Mammary epithelial cell (primary cell): ENCODE measurements around the gene PERCC1.

Experiments
- CTCF ChIP-seq, 2 donors: IDR thresholded peaks in 1 of 2; conservative IDR thresholded peaks in 1 of 2; 2 replicates each; pipeline ENCODE4 v1.5.1; 2011 to 2012; ENCODE audit warnings: inconsistent platforms in 2 of 2, low read length in 2 of 2, mild to moderate bottlenecking in 2 of 2, control low read depth in 1 of 2, low read depth in 1 of 2; ENCODE audit not compliant: insufficient read depth in 1 of 2; ENCODE audit errors: extremely low read depth in 1 of 2
- EZH2 ChIP-seq: IDR thresholded peaks from 2 replicates; pipeline ENCODE4 v1.6.1; 2012; ENCODE audit warnings: low read length, inconsistent platforms, borderline replicate concordance

DNA sequence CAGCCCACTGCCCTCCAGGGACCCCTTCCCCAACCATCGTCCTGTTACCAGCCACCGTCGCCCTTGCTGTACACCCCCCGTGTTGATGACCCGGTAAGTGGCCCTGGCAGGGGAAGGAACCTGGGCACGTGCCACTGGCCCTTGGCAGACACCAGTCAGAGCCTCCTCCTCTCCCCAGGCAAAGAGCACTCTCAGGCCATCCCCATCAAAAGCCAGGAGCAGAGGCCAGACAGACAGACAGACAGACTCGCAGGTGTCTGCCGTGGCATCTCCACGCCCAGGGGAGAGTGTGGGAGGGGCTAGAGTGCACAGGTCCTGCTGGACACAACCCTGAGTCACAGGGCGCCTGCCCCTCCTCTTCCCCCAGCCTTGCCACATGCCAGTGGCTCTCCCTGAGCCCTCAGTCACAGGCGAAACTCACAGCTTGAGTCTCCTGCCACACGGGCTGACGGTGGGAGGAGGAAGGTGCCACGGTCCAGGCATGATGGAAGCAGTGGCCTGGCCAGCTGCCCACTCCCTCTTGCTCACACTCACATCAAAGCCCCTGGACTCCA, 36.2 kb downstream of the PERCC1 start:
- no peak for TF ChIP-seq CTCF (conservative IDR thresholded peaks at IDR 0.05 in 1 of 2, IDR thresholded peaks at IDR 0.05 in 1 of 2; ENCODE audit: extremely low read depth in 1 of 2, insufficient read depth in 1 of 2, low read depth in 1 of 2, low read length in 2 of 2)
- no peak for TF ChIP-seq EZH2
